ENCODE results near the gene BUD13.
"Not testable (repeated sequence)": the region's sequence is repeated elsewhere in the genome, so short reads cannot be mapped to it uniquely, and the experiment has no call there.

Gene BUD13, protein sequence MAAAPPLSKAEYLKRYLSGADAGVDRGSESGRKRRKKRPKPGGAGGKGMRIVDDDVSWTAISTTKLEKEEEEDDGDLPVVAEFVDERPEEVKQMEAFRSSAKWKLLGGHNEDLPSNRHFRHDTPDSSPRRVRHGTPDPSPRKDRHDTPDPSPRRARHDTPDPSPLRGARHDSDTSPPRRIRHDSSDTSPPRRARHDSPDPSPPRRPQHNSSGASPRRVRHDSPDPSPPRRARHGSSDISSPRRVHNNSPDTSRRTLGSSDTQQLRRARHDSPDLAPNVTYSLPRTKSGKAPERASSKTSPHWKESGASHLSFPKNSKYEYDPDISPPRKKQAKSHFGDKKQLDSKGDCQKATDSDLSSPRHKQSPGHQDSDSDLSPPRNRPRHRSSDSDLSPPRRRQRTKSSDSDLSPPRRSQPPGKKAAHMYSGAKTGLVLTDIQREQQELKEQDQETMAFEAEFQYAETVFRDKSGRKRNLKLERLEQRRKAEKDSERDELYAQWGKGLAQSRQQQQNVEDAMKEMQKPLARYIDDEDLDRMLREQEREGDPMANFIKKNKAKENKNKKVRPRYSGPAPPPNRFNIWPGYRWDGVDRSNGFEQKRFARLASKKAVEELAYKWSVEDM

DNA sequence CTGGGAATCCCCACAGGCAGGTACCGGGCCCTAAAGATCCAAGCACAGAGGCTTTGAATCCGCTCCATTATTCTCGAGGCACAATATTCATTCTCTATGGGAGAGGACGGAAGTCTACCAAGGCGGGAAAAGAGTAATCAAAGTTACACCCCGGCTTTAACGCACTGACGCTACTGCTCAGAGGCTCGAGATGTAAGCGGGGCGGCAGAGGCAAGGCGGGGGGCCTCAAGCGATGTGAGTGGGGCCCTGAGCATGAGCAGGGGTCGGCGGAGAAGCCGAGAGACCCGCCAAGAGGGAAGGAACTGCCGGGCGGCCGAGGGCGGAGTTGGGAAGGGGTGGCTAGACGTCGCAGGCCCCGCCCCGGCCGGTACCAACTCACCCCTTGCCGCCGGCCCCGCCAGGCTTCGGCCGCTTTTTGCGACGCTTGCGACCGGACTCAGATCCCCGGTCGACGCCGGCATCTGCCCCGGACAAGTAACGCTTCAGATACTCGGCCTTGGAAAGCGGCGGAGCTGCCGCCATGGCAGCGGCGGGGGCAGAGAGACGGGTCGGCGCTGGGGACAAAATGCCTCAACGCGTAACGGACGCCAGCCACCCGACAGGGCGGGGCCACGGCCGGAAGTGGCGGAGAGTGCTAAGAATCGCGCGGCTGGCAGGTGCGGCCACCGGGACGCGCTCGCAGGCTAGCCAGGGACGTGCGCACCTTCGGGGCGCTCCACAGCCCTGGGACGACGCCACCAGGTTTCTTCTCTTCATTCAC, at the start of gene BUD13:
Gene BUD13, minus strand, starts transcription at position 545 of the 760 bp plus-strand sequence. Its CDS starts 23 bp downstream, at position 522.
- DNase-seq = peak; percentile 20

DNA sequence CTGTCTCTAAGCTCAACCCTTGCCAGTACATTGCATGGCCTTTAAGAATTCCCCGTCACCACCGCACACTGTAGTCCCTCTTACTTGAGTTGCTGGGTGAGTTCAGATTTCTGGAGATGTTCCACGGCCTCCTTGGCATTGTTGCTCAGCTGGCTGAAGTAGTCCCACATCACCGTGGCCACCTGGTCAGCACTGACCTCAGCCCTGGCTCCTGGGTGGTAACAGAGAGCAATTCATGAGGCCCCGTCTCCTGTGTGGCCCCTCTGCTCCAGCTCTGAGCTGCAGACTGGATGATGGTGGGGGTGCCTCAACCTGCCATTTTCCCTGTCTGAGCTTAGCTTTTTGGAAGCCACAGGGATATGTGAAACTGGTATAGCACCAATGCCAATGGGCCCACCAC, 49.8 kb upstream of the BUD13 start:
- DNase-seq = no peak

DNA sequence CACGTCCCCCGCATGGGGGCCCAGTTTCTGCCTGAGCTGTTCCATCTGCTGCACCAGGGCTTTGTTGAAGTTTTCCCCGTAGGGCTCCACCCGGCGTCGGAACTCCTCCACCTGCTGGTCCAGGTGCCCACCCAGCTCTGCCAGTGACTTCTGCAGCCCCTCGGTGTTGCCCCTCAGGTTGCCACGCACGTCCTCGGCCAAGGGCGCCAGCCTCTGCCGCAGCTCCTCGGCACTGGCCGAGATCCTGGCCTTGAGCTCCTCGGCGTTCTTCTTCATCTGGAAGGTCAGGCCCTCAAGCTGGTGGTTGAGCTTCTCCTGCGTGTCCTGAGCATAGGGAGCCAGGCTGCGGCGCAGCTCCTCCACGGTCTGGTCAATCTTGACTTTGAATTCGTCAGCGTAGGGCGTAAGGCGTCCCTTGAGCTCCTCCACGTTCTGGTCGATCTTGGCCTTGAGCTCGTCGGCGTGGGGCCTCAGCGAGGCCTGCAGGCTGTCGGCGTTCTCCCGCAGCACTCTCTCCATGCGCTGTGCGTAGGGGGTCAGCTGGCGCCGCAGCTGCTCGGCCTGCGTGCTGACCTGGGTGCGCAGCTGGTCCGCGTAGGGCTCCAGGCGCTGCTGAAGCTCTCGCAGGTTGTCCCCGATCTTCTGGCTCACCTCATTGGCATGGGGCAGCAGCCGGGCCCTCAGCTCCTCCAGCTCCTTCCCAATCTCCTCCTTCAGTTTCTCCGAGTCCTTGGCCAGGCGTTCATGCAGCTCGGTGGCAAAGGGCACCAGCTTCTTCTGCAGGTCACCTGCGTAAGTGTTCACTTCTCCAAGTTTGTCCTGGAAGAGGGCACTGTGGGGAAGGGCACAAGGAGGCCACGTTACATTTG, 48.5 kb upstream of the BUD13 start:
- DNase-seq = no peak

DNA sequence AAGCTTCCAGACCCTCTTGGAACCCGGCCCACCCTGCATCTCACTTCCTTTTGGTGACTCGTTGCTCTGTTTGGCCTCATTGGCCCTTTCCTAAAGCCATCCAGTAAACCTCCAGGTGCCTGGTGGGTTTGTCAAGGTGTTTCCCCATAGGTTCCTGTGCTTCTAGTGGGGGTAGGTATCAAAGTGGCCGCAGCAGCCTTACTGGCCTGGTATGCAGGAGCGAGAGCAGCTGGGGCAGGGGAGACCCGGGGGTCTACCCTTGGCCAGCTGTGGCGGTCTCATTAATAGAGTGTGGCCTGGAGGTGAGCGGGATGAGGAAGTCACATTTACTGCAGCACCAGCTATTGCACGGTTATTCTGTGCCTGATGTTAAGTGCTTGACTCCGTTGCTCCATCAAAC, 46.3 kb upstream of the BUD13 start:
- DNase-seq = no peak

DNA sequence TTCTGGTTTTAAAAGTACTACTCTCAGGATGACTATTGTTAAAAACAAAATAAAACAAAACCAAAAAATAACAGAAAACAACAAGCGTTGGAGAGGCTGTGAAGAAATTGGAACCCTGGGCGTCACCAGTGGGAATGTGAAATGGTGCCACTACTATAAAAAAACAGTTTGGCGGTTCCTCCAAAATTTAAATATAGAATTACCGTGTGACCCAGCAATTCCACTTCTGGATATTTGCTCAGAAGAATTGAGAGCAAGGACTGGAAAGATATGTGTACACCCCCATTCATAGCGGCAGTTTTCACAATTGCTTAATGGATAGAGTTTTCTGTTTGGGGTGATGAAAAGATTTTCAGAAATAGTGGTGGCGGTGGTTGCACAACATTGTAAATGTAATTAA, 41.7 kb upstream of the BUD13 start:
- DNase-seq = no peak

DNA sequence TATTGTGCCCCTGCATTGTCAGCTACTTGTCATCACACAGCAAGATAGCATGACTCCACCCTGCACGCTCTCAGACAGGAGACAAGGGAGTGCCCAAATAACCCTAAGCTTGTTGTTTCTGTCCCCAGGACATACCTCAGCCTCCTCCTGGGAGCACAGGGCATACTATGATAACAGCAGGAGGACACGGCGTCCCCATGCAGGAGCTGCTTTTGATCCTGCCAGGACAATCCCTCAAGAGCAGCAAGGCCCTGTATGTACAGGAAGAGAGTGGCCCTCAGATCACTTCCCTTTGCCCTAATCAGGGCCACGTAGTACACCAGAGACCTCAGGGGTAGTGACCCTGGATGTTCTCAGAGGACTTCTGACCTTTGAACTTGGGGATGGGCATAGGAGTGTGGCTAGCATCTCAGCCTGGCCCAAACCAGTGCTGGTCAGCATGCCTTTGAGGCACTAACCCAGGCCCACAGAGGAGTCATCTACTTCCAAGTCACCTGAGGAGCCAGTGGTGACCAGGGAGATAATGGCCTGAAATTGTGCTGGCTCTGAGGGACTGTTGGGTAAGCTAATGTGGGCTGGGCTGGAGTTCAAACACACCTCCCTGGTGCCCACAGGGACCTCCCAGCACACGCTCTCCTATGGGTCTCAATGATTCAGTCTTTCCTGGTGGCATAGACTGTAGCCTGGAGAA, 41.1 kb upstream of the BUD13 start:
- no peak for DNase-seq

DNA sequence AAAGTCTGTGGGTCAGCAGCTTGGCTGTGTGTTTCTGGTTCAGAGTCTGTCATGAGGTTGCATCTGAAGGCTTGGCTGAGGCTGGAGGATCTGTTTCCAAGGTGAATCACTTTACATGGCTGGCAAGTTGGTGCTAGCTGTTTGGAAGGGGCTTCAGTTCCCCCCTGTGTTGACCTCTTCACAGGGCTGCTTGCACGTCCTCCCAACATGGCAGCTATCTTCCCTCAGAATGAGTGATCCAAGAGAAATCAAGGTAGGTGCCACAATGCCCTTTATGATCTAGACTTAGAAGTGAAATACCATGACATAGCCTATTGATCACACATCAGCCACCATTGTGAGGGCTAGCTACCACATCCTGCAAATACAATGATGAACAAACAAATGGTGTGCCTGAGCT, 40.4 kb upstream of the BUD13 start:
- no peak for DNase-seq

DNA sequence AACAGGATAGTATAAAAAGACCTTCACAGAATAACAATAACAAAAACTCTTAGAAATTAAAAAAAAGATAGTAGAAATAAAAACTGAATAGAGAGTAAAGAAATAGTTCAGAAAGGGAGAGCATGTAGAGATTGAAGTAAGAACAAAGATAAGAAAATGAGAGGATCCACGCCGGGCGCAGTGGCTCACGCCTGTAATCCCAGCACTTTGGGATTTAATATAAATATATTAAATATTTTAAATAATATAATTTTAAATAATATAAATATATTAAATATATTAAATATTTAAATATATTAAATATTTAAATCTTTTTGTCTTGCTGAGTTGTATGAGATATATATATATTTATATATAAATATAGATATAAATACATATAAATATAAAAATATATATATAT, 39.3 kb upstream of the BUD13 start:
- DNase-seq = no peak

DNA sequence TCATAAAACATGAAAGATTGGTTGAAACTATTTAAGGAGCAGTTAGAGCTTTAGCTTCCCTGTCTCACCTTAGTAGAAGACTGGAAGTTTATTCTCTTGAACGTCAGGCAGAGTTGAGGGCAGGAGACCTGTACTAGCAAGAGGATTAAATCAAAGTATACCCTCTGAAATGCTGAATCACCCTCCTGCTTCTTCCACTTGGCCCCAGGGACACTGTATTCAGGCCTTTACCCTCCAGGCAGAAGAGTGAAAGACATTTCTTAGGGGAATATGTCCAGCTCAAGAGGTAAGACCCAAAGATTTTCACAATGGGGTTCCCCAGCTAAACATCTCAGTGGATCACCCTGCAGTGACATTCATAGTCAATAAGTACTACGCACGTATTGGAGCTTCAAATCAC, 38.4 kb upstream of the BUD13 start:
- DNase-seq = no peak

DNA sequence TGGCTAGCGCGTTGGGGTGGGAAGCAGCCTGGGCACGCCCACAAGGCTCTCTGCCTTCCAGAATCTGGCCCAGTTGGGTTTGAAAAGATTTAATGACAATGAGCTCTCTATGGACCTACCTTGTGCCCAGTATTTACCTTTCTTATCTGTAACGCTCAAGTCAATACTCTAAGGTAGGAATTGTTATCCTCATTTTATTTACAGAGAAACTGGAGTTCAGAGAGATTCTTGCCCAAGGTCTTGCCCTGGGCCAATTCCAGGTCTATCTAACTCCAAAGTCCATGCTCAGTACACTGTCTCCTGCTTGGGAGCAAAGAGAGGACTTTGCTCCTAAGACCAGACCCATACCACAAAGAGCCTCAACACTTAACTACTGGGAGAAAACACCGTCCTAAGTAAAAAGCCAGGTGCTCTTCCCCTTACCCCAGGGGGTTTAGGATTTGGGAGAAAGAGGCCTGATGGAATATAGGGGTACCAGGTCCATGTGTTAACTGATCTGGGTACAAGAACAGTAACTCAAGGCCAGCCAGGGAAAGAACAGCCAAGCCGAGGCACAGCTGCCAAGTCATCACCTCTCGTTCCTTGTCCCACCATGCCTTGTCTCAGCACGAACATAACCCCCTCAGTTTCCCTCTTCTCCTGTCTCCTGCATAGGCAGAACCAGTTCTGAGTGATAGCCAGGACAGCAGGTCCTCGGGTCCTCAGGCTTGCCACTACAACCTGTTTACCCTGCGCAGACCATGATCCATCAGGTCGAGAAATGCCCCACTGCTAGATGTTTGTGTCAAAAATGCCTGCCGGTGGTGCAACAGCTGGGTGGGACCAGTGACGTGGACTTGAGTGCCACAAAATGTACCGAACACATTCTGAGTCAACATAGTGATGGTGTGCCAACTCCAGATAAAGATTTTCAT, 35.7 kb upstream of the BUD13 start:
- DNase-seq = no peak

DNA sequence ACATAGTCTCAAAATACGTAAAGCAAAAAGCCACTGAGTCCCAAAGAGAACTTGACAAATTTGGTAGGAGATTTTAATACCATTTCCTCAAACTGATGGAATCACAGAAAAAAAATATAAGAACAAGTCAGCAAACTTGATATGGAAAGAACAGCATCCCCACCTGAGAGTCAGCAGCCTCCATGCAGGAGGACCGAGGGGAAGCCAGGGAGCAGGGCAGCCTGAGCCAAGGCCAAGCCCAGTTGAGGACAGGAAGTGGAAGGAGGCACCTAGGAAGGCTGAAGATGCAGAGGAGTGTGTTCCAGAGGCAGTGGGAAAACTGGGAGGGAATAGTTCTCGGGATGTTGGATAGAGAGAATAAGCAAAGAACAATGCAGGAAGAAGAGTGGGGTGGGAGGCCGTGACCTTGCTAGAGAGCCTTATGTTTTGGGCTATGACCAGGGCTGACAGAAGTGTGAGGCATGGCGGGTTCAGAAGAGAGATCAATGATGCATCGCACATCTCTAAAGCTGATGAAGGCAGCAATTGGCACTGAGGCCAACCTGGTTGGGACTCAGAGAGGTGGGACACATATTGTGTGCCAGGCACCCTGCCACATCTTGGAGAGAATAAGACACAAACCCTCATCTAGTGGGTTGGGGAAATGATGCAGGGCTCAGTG, 34.9 kb upstream of the BUD13 start:
- no peak for DNase-seq

DNA sequence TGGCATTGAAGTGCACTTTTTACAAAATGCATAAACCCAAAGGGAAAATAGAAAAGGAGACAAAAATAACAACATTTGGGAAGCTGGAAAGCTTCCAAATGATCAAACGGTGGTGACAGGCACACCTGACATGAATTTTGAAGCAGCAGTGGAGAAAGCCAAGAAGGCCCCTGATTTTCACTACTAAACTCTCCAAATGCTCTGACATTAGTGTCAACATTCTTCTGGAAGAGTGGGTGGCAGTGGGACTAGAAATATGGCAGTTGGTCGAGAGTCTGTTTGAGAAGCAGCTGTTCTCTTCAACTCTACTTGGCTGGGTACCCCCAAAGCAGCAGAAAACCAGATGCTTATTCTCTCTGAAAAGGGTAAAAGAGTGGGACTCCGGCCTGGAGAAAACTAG, 31.2 kb upstream of the BUD13 start:
- no peak for DNase-seq

DNA sequence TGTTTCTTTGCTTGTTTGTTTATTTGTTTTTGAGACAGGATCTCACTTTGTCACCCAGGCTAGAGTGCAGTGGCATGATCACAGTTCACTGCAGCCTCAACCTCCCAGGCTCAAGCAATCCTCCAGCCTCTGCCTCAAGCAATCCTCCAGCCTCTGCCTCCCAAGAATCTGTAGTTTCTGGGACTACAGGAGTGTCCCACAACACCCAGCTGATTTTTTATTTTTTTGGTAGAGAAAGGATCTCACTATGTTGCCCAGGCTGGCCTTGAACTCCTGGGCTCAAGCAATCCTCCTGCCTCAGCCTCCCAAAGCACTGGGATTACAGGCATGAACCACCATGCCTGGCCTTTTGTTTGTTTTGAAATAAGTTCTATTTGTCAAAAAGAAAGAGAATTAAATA, 28.9 kb upstream of the BUD13 start:
- DNase-seq = not testable (repeated sequence)

DNA sequence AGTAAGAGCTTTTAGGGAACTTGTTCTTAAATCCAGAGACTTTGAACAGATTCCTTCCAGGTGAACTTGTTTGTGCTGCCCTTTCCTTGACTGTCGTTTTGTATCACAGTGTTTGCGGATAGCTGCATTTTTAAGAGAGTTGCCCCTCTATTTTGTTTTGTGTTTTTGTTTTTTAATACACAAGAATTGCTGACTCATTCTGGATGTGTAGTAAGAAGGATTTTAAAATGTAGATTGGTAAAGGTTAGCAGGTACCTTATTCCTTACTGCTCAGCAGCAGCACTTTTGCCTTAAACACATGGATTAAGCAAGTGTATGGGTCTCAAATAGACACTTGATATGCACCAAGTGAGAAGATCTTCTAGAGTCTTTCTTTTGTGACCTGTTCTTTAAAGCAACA, 27.8 kb upstream of the BUD13 start:
- no peak for DNase-seq

DNA sequence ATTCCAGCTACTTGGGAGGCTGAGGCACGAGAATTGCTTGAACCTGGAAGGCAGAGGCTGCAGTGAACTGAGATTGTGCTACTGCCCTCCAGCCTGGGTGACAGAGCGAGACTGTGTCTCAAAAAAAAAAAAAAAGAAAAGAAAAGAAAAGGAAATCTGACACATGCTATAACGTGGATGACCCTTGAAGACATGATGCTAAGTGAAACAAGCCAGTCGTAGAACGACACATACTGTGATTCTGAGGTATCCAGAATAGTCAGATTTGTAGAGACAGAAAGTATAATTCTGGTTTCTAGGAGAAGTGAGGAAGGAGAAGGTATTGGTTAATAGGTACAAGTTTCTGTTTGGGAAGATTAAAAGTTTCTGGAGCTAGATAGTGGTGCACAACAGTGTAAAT, 25.6 kb upstream of the BUD13 start:
- no peak for DNase-seq

DNA sequence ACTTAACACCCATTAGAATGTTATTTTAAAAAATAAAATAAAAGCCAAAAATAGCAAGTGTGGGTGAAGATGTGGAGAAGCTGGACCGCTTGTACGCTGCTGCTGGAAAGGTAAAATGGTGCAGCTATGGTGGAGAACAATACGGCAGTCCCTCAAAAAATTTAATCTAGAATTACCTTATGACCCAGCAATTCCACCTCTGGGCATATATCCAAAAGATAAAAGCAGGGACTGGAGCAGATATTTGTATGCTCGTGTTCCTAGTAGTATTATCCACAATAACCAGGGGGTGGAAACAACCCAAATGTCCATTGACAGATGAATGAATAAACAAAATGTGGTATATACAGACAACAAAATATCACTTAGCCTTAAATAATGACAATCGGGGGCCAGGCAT, 25.0 kb upstream of the BUD13 start:
- DNase-seq = no peak

DNA sequence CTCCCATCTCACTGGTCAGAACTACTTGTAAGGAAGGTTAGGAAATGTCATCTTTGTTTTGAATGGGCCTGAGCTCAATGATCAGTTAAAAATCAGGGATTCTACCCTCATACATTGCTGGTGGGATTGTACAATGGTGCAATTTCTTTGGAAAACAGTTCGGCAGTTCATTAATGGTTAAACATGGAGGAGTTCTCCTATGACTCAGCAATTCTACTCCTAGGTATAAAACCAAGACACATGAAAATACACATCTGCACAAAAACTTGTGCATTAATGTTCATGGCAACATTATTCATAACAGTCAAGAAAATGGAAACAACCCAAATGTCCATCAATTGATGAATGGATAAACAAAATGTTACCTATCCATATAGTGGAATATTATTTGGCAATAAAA, 23.8 kb upstream of the BUD13 start:
- no peak for DNase-seq

DNA sequence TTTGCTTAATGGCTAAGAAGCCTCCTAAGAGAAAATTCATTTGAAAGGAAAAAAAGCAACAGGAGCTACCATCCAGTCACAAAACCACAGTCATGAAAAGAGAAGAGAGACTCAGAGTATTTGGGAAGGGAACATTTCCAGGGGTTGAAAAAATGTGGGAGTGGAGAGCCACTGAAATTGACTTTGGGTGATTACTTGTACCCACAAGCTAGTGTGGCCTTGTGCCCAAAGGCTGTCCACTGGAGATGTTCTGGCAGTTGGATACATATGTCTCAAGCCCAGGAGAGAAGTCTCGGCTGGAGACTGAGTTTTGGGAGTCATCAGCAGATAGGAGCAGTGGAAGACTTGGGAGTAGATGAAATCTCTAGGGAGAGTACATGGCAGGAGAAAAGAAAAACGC, 22.1 kb upstream of the BUD13 start:
- DNase-seq = no peak

DNA sequence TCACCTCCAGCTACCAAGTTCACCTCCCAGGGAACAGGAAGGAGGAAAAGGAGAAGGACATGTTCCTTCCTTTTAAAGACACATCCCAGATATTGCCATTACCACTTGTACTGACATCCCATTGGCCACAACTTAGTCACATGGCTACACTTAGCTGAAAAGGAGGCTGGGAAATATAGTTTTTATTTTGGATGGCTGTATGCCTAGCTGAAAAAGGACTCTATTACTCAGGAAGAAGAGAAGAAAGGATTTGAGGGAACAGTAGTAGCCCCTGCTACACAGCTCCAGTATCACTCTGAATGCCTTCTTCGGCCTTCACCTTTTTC, 20.9 kb upstream of the BUD13 start:
- DNase-seq = no peak

DNA sequence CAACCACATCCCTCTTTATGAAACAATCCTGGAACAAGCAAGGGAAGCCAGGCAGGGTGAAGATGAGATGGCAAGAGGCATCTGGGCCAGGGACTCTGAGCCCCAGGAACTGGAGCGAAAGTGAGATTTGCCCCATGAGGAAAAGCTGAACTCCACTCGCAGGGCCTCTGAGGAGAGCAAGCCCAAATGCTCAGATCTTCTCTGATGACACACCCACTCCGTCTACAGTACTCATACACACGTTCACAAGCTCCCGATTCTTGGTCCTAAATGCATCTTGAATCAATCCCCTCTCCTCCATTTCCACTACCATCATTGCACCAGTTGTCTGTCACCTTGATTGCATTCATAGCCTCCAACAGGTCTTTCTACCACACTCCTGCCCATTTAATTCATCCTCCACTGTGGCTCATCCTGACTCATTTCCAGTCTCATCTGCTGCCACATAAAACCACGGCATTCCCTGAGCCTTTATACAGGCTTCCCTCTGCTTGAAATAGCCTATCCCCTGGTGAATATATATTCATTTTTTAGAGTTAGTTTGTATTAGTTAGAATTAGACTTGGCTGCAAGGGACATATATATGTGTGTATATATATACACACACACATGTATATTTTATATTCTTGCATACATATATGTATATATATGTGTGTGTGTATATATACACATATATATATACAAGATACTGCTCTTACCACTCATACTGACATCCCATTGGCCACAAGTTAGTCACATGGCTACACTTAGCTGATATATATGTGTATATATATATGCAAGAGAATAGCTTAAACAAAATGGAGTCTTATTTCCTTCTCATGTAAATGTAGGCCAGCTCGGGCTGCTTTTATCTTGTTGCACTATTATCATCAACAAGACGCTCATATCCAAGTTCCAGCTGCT, 20.3 kb upstream of the BUD13 start:
- DNase-seq = no peak

Data from NCI-H524 treated with DMSO at 0.1 percent for 48 hours (cell line).